Kidney epithelial cell (primary cell): ENCODE measurements around the gene SLX4IP. TPM values are rescaled to one million over a fixed set of nuclear protein-coding genes. Genes with fewer than 3 reads are reported as not detected.

Experiments used
- DNase-seq: peaks from one replicate; pipeline ENCODE4 v3.0.0-alpha.2; 2010; ENCODE audit warnings: low read depth
- H3K27me3 ChIP-seq: 2 replicates; pipeline ENCODE4 v1.6.0; 2011; ENCODE audit warnings: low read length; ENCODE audit not compliant: control insufficient read depth, insufficient read depth
- H3K36me3 ChIP-seq: 2 replicates; pipeline ENCODE4 v1.5.1; 2011; ENCODE audit warnings: low read length; ENCODE audit not compliant: control insufficient read depth, insufficient read depth
- H3K4me3 ChIP-seq: 2 replicates; pipeline ENCODE4 v1.5.1; 2011; ENCODE audit warnings: low read depth, mild to moderate bottlenecking, control low read depth, low read length
- CTCF ChIP-seq: IDR thresholded peaks from 2 replicates; pipeline ENCODE4 v1.5.1; 2011; ENCODE audit warnings: mild to moderate bottlenecking, moderate library complexity, low read length, control low read depth, inconsistent platforms; ENCODE audit not compliant: insufficient read depth, poor library complexity, severe bottlenecking
- total RNA-seq: library from RNA; depleted of rRNA; stranded (reverse); fragments of >200 nt; gene quantifications from 2 replicates; pipeline ENCODE4 v1.2.3, GENCODE V29; 2015

The SLX4IP gene
- total RNA-seq, 1 donor from 2014 or later: 5.8 TPM

GRCh38 chr20:10481676-10482075 is 46.6 kb downstream of the SLX4IP start:
- no peak for DNase-seq
- Histone ChIP-seq H3K4me3 (no peak overlapping the region), H3K36me3 (no peaks in the 10 kb centered on the region), H3K27me3 (no peaks in the 10 kb centered on the region)
- no peak for TF ChIP-seq CTCF

DNA sequence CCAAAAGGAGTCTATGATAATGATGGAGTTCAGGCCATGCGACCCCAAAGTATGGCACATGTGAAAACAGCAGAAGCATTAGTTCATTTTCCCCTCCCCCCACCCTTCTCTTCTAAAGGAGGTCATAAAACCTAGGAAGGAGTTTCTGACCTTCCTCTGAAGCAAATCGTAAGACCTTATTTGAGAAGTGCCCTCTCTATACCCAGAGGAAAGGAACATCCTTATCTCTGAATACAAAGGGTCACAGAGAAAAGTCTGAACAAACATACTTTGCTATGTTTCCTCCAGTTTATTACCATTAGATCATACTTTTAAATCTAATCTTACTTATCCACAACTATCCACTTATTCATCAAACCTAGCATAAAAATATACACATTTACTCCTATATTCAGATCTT is 48.6 kb downstream of the SLX4IP start:
- TF ChIP-seq CTCF: no peak
- Histone ChIP-seq H3K36me3 (no peaks in the 10 kb centered on the region), H3K4me3 (no peak overlapping the region), H3K27me3 (no peaks in the 10 kb centered on the region)
- no peak for DNase-seq

GRCh38 chr20:10487142-10488136 is 52.3 kb downstream of the SLX4IP start:
- Histone ChIP-seq H3K36me3 (no peaks in the 10 kb centered on the region), H3K4me3 (no peak overlapping the region), H3K27me3 (no peaks in the 10 kb centered on the region)
- peak; percentile 26 for DNase-seq
- TF ChIP-seq CTCF: no peak

GRCh38 chr20:10488534-10488933 is 53.4 kb downstream of the SLX4IP start:
- no peak overlapping the region for H3K4me3 ChIP-seq
- H3K27me3 ChIP-seq: no peaks in the 10 kb centered on the region
- no peak for DNase-seq
- H3K36me3 ChIP-seq: no peaks in the 10 kb centered on the region
- TF ChIP-seq CTCF: no peak

GRCh38 chr20:10489853-10490252 is 54.7 kb downstream of the SLX4IP start:
- Histone ChIP-seq H3K36me3 (no peaks in the 10 kb centered on the region), H3K4me3 (no peak overlapping the region), H3K27me3 (no peaks in the 10 kb centered on the region)
- DNase-seq: no peak
- TF ChIP-seq CTCF: no peak
